Endometrium (tissue), 2 donors: ENCODE data around the gene KIFC1.
"Not testable (repeated sequence)": the region's sequence is repeated elsewhere in the genome, so short reads cannot be mapped to it uniquely, and the experiment has no call there.

Experiments
- FAIRE-seq: peaks from 2 replicates; lab custom pipeline; 2012; peaks lifted over from hg19 to GRCh38; lab: Jason Lieb, UNC
- donor health status: control.
- donor health status: control.

Gene KIFC1

DNA sequence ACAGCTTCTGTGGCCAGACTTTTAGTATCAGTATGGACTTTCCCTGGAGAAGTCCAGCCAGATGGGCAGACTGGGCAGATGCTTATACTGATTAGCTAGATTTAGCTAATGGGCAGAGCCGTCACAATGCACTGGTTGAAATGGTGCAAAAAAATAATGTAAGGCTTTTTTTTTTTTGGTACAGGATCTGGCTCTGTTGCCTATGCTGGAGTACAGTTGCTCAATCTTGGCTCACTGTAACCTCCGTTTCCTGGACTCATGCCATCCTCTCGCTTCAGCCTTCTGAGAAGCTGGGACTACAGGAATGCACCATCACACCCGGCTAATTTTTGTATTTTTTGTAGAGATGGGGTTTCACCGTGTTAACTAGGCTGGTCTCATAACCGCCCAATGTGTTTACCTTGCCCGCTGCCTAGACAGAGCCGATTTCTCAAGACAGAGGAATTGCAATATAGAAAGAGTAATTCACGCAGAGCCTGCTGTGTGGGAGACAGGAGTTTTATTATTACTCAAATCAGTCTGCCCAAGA lies 16.4 kb upstream of the KIFC1 start:
- FAIRE-seq: peak; percentile 8

GRCh38 chr6:33377171-33377570 lies 14.5 kb upstream of the KIFC1 start:
- no peak for FAIRE-seq

DNA sequence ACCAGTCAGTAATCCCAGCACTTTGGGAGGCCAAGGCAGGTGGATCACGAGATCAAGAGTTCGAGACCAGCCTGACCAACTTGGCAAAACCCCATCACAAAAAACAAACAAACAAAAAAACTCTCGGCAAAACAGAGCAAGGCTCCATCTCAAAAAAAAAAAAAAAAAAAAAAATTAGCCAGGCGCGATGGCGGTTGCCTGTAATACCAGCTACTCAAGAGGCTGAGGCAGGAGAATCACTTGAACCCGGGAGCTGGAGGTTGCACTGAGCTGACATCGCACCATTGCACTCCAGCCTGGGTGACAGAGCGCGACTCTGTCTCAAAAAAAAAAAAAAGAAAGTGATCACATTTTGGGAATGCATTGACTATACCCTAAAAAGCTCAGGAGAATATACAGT lies 12.4 kb upstream of the KIFC1 start:
- not testable (repeated sequence) for FAIRE-seq

DNA sequence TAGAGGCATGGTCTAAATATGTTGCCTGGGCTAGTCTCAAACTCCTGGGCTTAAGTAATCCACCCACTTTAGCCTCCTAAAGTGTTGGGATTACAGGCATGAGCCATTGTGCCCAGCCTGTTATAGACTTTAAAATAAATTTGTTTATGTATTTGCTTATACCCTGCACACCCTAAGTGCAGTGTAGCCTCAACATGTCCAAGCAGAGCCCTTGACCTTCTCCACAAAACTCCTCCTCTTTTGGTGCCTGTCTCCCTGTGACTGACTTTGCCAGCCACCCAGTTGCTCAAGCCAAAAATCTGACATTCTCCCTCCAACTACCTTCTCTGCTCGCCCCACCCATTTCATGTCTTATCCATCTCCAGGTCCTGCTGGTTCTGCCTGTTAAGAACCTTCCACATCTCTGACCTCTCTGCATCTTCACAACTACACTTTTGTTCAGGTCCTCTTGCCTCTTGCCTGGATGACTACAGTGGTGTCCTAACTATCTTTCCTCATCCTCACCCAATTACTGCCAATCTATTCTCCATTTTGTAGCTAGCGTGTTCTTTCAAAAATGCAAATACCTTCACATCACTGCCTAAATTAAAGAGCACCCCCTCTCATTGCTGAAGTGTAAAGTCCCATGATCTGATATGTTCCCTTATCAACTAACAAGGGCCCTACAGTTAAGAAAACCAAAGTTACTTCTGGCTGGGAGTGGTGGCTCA lies 11.2 kb upstream of the KIFC1 start:
- FAIRE-seq: no peak

DNA sequence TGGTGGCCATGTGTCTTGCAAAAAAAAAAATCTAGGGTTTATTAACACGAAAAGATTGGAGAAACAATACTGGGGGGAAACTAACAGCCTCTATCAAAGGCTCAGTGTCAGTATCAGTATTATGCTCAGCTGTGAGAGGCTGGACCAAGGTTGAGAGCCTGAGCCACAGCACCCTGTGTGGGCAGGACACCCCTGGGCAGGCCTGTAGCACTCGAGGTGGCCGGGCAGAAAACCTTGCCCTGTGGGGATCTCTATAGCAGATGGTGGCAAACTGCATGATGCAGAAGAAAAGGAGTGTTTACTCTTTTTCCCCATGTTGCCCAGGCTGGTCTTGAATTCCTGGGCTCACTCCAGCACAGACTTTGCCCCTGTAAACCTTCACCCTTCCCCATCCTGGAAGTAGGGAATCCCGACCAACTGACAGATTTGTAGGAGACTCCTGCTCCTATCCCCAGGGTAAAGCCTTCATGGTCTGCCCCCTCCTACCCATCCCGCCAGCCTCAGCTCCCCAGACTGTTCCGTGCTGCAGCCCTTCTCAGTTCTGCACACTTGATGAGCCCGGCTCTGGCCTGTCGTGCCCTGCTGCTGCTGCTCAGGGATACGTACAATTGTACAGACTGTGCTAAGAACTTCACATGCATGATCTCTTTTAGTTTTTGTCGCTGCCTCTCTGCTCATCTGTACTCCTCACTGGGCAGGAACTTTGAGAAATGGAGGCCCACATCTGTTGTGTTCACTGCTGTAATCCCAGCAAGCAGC lies 8.0 kb upstream of the KIFC1 start:
- FAIRE-seq: no peak

GRCh38 chr6:33384581-33385020 lies 7.0 kb upstream of the KIFC1 start:
- FAIRE-seq: no peak

DNA sequence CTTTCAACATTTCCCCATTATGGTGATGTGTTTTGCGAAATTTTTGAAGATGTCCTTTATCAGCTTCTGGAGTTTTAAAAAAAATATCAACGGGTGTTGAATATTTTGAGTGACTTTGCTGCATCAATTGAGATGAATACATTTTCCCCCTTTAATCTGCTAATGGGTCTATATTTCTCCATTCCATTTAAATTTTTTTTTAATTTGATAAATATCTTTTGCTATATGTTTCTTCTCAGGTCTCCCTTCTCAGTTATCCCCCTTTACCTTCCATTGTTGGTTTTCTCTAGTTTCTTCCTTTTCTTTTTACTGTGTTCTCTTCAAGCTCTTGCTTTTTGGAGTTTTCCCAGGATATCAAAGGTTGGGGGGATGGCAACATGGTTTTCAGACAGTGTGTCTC lies 1.4 kb upstream of the KIFC1 start:
- FAIRE-seq: no peak

- FAIRE-seq: no peak
Observed at GRCh38 chr6:33390767-33391277, 801 bp upstream of the KIFC1 start.

- FAIRE-seq: no peak
Observed at GRCh38 chr6:33391922-33392594, 435 bp downstream of the KIFC1 start.

DNA sequence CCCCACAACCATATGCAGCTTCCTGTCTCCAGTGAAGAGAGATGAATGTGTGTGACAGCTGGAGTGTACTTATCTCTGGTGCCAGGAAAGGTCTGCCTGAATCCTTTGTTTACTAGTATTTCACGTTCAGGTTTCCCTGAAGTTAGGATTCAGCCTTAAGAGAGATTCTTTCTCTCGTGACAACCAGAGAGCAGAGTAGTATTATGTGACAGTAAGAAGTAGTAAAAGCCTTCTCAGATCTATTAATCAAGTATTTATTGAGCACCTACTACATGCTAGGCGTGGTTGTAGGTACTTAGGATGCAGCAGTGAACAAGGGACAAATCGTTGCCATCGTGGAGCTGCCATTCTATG lies 949 bp downstream of the KIFC1 start:
- no peak for FAIRE-seq

GRCh38 chr6:33392979-33393378 lies 1.4 kb downstream of the KIFC1 start:
- no peak for FAIRE-seq

- FAIRE-seq: no peak
Observed at GRCh38 chr6:33397541-33397940, 5.9 kb downstream of the KIFC1 start.

GRCh38 chr6:33398601-33399000 lies 7.0 kb downstream of the KIFC1 start:
- FAIRE-seq: not testable (repeated sequence)

- FAIRE-seq: not testable (repeated sequence)
Observed at GRCh38 chr6:33399881-33400280, 8.3 kb downstream of the KIFC1 start.

- FAIRE-seq: no peak
Observed at GRCh38 chr6:33404884-33405283, 13.3 kb downstream of the KIFC1 start.

DNA sequence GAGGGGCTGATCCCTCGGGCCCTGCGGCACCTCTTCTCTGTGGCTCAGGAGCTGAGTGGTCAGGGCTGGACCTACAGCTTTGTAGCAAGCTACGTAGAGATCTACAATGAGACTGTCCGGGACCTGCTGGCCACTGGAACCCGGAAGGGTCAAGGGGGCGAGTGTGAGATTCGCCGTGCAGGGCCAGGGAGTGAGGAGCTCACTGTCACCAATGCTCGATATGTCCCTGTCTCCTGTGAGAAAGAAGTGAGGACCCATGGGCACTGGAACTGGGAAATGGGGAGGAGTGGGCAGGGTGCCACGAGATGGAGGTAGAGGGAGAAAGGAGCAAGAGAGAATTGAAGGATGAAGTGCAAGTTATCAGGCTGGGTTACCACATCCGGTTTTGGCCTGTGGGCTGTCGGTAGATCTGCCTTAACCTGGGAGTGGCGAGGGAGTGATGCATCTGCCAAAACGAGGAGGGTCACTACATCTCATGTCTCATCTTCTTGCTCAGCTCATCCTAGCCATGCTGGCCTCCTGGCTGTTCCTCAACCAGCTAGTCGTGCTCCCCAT lies 13.8 kb downstream of the KIFC1 start:
- FAIRE-seq: no peak

- FAIRE-seq: no peak
Observed at GRCh38 chr6:33406126-33406525, 14.5 kb downstream of the KIFC1 start.

DNA sequence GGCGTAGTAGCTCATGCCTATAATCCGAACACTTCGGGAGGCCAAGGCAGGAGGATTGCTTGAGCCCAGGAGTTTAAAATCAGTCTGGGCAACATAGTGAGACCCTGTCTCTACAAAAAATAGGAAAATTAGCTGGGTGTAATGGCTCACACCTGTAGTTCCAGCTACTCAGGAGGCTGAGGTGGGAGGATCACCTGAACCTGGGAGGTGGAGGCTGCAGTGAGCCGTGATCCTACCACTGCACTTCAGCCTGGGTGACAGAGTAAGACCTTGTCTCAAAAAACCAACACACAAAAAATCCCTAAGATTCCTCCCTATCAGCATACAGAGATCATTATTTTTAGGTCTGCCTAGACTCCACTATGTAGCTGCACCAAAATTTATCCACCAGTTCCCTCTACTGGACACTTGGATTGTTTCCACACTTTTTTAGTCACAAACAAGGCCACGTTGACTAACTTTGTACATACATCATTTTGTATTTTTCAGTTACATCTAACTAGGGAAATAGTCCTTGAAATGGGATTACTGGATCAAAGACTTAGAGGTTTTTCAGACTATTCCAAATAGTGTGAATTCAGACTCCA lies 15.6 kb downstream of the KIFC1 start:
- no peak for FAIRE-seq

DNA sequence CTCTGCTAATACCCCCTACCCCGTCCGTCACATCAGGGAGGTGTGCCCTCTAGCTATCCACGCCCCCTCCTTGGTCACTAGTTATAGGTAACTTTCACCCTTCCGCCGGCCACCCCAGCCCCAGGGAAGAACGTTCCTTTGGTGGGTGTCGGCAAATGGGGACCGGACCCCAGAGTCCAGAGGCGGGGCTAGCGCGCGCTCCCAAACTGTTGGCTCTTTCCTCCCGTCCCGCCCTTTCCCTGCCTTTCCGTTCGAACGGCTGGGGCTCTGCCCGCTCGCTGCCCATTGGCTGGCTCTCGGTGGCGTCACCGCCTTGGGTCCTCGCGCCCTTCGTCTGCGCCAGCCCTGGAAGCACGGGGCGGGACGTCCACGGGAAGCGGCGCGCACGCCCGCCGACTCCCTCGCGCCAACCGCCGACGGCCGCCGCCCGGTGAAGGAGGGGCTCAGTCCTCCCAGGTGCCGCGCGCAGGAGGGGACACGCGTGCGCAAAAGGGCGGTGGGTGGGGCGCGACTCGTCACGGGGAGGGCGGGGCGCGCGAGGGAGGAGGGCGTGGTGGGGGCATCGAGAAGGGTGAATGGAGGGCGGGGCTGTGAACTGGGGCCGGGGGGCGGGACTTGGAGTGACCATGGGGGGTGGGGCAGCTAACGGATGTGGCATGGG lies 18.6 kb downstream of the KIFC1 start:
- no peak for FAIRE-seq

GRCh38 chr6:33410711-33411631 lies 19.3 kb downstream of the KIFC1 start, which contains the start of gene PHF1:
TSS of gene PHF1 (plus strand) at chr6:33411014. CDS start at chr6:33412264, 1,250 bp downstream.
- no peak for FAIRE-seq
